Liver (tissue), 9 donors: ENCODE data around the gene WDR74. TPM values are rescaled to one million over a fixed set of nuclear protein-coding genes. Genes with fewer than 3 reads are reported as not detected.
"Not testable (repeated sequence)": the region's sequence is repeated elsewhere in the genome, so short reads cannot be mapped to it uniquely, and the experiment has no call there.

Source experiments
- DNase-seq: peaks from one replicate; pipeline ENCODE4 v3.0.0-alpha.2; 2017; ENCODE audit warnings: low spot score
- H3K27ac ChIP-seq, 2 donors: one replicate each; pipeline ENCODE4 v1.7.0; 2013; ENCODE audit warnings: inconsistent platforms in 2 of 2, low read length in 2 of 2, control low read depth in 1 of 2, low read depth in 1 of 2, mild to moderate bottlenecking in 1 of 2
- H3K27me3 ChIP-seq, 4 donors: one replicate each; pipeline versions ENCODE4 v1.6.1 to v1.7.0; 2013; ENCODE audit warnings: low read length in 3 of 4, inconsistent platforms in 1 of 4, mild to moderate bottlenecking in 1 of 4, moderate library complexity in 1 of 4; ENCODE audit not compliant: control insufficient read depth in 4 of 4, insufficient read depth in 4 of 4
- H3K36me3 ChIP-seq, 4 donors: one replicate each; pipeline versions ENCODE4 v1.6.1 to v1.7.0; 2013; ENCODE audit warnings: low read length in 3 of 4, mild to moderate bottlenecking in 3 of 4, low read depth in 1 of 4, moderate library complexity in 1 of 4; ENCODE audit not compliant: control insufficient read depth in 4 of 4, insufficient read depth in 3 of 4
- H3K4me1 ChIP-seq, 4 donors: one replicate each; pipeline versions ENCODE4 v1.6.1 to v1.7.0; 2013; ENCODE audit warnings: low read length in 3 of 4, mild to moderate bottlenecking in 3 of 4, moderate library complexity in 1 of 4; ENCODE audit not compliant: control insufficient read depth in 4 of 4, insufficient read depth in 4 of 4
- H3K4me3 ChIP-seq, 3 donors: one replicate each; pipeline versions ENCODE4 v1.6.1 to v1.7.0; 2013; ENCODE audit warnings: low read length in 3 of 3, control low read depth in 1 of 3, low read depth in 1 of 3, mild to moderate bottlenecking in 1 of 3
- H3K9ac ChIP-seq, 2 donors: one replicate each; pipeline ENCODE4 v1.7.0; 2013; ENCODE audit warnings: low read length in 2 of 2, mild to moderate bottlenecking in 2 of 2, moderate library complexity in 2 of 2, control low read depth in 1 of 2, low read depth in 1 of 2
- H3K9me3 ChIP-seq, 4 donors: one replicate each; pipeline versions ENCODE4 v1.6.1 to v1.7.0; 2013; ENCODE audit warnings: low read length in 3 of 4; ENCODE audit not compliant: control insufficient read depth in 4 of 4
- FOXA1 ChIP-seq: IDR thresholded peaks from 2 replicates; pipeline ENCODE4 v1.6.1; 2016; ENCODE audit warnings: antibody characterized with exemption
- HNF4A ChIP-seq, 2 donors: conservative IDR thresholded peaks; 2 replicates each; pipeline ENCODE4 v1.6.1; 2016; ENCODE audit warnings: antibody characterized with exemption in 2 of 2, mild to moderate bottlenecking in 2 of 2
- HNF4G ChIP-seq: IDR thresholded peaks from 2 replicates; pipeline ENCODE4 v1.6.1; 2016; ENCODE audit warnings: antibody characterized with exemption
- JUND ChIP-seq, 2 donors: IDR thresholded peaks; 2 replicates each; pipeline ENCODE4 v1.6.1; 2016; ENCODE audit warnings: antibody characterized with exemption in 2 of 2
- ZBTB33 ChIP-seq: IDR thresholded peaks from 2 replicates; pipeline ENCODE4 v1.6.1; 2016; ENCODE audit warnings: antibody characterized with exemption
- WGBS: extraction: QIAGEN DNeasy Blood & Tissue Kit; methylation state at CpG from one replicate; pipeline ENCODE4 v1.1.7; 2013; 5-methylcytosine and 5-hydroxymethylcytosine counted together
- polyA plus RNA-seq, 2 donors: library from polyadenylated mRNA; stranded (reverse) in 1 of 2; unstranded in 1 of 2; fragments of 200-250 nt in 1 of 2; fragments of >200 nt in 1 of 2; fragmentation: Nextera tagmentation in 1 of 2; extraction: Ambion mirVana in 1 of 2; gene quantifications; one replicate each; pipeline versions ENCODE4 v1.2.1 to v1.2.3, GENCODE V29; 2013 to 2015
- total RNA-seq, 2 donors: library from RNA; depleted of rRNA; stranded (reverse); fragments of >200 nt; gene quantifications; one replicate each; pipeline ENCODE4 v1.2.3, GENCODE V29; 2014
- TF ChIP-seq, protein P1 (sequence below): IDR thresholded peaks from 2 replicates; pipeline ENCODE4 v1.6.1; 2016; ENCODE audit warnings: antibody characterized with exemption, mild to moderate bottlenecking
- donor health status: healthy.
- donor health status: healthy.
- donor health status: healthy.
- donor health status: healthy.
- donor health status: healthy.

The WDR74 gene
- total and polyA plus RNA-seq, 4 donors, result 17.1 to 22.5 (median 20.5) TPM

GRCh38 chr11:62863687-62864335 lies 24.4 kb upstream of the WDR74 start (continued):
- TF ChIP-seq, protein P1, sequence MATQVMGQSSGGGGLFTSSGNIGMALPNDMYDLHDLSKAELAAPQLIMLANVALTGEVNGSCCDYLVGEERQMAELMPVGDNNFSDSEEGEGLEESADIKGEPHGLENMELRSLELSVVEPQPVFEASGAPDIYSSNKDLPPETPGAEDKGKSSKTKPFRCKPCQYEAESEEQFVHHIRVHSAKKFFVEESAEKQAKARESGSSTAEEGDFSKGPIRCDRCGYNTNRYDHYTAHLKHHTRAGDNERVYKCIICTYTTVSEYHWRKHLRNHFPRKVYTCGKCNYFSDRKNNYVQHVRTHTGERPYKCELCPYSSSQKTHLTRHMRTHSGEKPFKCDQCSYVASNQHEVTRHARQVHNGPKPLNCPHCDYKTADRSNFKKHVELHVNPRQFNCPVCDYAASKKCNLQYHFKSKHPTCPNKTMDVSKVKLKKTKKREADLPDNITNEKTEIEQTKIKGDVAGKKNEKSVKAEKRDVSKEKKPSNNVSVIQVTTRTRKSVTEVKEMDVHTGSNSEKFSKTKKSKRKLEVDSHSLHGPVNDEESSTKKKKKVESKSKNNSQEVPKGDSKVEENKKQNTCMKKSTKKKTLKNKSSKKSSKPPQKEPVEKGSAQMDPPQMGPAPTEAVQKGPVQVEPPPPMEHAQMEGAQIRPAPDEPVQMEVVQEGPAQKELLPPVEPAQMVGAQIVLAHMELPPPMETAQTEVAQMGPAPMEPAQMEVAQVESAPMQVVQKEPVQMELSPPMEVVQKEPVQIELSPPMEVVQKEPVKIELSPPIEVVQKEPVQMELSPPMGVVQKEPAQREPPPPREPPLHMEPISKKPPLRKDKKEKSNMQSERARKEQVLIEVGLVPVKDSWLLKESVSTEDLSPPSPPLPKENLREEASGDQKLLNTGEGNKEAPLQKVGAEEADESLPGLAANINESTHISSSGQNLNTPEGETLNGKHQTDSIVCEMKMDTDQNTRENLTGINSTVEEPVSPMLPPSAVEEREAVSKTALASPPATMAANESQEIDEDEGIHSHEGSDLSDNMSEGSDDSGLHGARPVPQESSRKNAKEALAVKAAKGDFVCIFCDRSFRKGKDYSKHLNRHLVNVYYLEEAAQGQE, result no peak
- TF ChIP-seq JUND (IDR thresholded peaks at IDR 0.05), result no peak

DNA sequence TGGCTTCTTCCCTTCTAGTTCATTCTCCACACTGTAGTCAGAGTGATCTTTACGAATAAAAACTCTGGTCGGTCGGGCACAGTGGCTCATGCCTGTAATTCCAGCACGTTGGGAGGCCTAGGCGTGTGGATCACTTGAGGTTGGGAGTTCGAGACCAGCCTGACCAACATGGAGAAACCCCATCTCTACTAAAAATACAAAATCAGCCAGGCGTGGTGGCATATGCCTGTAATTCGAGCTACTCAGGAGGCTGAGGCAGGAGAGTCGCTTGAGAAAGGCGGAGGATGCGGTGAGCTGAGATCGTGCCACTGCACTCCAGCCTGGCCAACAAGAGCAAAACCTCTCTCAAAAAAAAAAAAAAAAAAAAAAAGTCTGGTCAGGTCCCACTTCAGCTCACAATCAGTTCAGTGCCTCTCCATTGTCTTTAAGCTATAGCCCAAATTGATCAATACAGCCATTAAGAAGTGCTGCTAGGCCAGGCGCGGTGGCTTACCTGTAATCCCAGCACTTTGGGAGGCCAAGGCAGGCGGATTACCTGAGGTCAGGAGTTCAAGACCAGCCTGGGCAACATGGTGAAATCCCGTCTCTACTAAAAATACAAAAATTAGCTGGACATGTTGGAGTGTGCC lies 22.3 kb upstream of the WDR74 start:
- not testable (repeated sequence) for H3K27ac ChIP-seq, H3K27me3 ChIP-seq, H3K9ac ChIP-seq, H3K36me3 ChIP-seq, H3K4me1 ChIP-seq, H3K9me3 ChIP-seq, H3K4me3 ChIP-seq, DNase-seq
- WGBS, result 95% methylated on average over 16 of the region's 16 CpGs

GRCh38 chr11:62860835-62861563 lies 21.6 kb upstream of the WDR74 start:
- H3K4me1 ChIP-seq, result peaks cover 0 to 7% (median 5%) of the 10 kb centered on the region in 4 donors
- no peaks in the 10 kb centered on the region for H3K9me3 ChIP-seq
- H3K36me3 ChIP-seq, result no peaks in the 10 kb centered on the region
- DNase-seq, result no peak
- no peaks in the 10 kb centered on the region for H3K27me3 ChIP-seq
- WGBS, result 79% methylated on average over 5 of the region's 5 CpGs
- no peak overlapping the region for H3K9ac ChIP-seq
- no peak overlapping the region for H3K27ac ChIP-seq
- H3K4me3 ChIP-seq, result no peak overlapping the region
- TF ChIP-seq, protein P1, result no peak
- TF ChIP-seq HNF4G, result no peak
- no peak for TF ChIP-seq JUND (IDR thresholded peaks at IDR 0.05)
- TF ChIP-seq HNF4A (conservative IDR thresholded peaks at IDR 0.05), result no peak
- no peak for TF ChIP-seq ZBTB33
- TF ChIP-seq FOXA1, result no peak

DNA sequence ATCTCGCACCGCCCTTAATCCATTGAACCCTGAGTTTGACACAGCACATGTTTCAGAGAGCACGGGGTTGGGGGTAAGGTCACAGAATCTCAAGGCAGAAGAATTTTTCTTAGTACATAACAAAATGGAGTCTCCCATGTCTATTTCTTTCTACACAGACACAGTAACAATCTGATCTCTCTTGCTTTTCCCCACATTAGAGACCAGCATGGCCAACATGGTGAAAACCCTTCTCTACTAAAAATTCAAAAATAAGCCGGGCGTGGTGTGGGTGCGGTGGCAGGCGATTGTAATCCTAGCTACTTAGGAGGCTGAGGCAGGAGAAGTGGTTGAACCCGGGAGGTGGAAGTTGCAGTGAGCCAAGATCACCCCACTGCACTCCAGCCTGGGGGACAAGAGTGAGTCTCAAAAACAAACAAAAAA lies 19.9 kb upstream of the WDR74 start:
- not testable (repeated sequence) for H3K4me3 ChIP-seq, DNase-seq, H3K27ac ChIP-seq, H3K9me3 ChIP-seq, H3K27me3 ChIP-seq, H3K9ac ChIP-seq, H3K36me3 ChIP-seq
- H3K4me1 ChIP-seq, result peaks cover 3 to 19% (median 9%) of the 10 kb centered on the region in 4 donors
- 91% methylated on average over 8 of the region's 8 CpGs for whole genome bisulfite sequencing
